HG03108 (cell line): Measurements from ENCODE around the gene STX12.
"Not testable (repeated sequence)": the region's sequence is repeated elsewhere in the genome, so short reads cannot be mapped to it uniquely, and the experiment has no call there.

ENCODE experiments used
- ATAC-seq: cut with Tn5 transposase; IDR thresholded peaks from one replicate; pipeline ENCODE4 v1.9.1; 2021; ENCODE audit warnings: moderate library complexity; ENCODE audit not compliant: unreplicated experiment

Gene STX12

GRCh38 chr1:27865821-27866220 is 92.8 kb downstream of the STX12 start:
- ATAC-seq, result no peak

- ATAC-seq, result no peak
Observed at GRCh38 chr1:27868556-27868931, 95.5 kb downstream of the STX12 start.

GRCh38 chr1:27868932-27869718 is 96.1 kb downstream of the STX12 start:
- peak; percentile 38 for ATAC-seq

DNA sequence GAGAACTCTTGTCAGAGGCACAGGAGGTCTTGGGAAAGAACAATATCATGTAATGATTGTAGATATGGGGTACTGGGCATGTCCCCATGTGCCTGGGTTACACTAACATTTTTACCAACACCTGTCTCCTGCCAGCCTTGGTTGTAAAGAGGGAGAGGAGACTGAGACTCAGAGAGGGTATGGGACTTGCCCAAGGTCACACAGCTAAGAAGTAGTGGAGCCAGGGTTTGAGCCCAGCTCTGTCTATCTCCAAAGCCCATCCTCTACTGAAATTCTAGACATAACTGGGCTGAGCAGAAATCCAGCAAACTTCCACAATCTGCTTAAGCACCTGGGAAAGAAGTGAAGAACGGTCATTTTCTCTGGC is 96.7 kb downstream of the STX12 start:
- ATAC-seq, result no peak

GRCh38 chr1:27871076-27871475 is 98.1 kb downstream of the STX12 start:
- not testable (repeated sequence) for ATAC-seq

GRCh38 chr1:27872059-27872801 is 99.2 kb downstream of the STX12 start, which contains the start of gene THEMIS2:
Gene THEMIS2 (plus strand): TSS chr1:27872544. CDS start chr1:27872572, 28 bp downstream.
- ATAC-seq, result no peak

- ATAC-seq, result no peak
Observed at GRCh38 chr1:27872802-27873551, 100.0 kb downstream of the STX12 start.

DNA sequence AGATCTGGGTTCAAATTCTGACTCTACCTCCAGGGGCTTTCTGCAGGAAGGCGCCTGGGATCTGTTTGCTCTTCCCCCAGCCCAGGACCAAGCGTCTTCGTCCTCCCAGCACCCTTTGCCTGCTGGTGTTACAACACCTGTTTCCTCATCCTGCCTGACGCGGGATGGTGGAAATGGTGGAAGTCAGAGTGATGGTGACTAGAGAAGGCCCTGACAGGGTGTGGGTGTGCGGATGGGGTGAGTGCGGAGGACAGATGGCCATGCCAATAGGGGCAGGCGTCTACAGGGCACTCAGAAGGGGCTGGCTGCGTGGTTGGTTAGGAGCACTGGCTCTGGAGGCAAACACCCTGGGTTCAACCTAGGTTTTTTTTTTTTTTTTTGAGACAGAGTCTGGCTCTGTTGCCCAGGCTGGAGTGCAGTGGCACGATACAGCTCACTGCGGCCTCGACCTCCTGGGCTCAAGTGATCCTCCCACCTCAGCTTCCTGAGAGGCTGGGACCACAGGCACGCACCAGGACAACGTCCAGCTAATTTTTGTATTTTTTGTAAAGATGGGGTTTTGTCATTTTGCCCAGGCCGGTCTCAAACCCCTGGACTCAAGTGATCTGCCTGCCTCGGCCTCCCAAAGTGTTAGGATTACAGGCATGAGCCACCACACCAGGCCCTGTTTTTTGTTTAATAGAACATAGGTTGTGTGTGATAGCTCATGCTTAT is 100.8 kb downstream of the STX12 start:
- ATAC-seq, result no peak
